COLO668 (cell line): ENCODE results near the gene ASTN2.
A peak's percentile ranks its signal among the peaks of the same experiment; 100 is the strongest.
"Not testable (repeated sequence)": the region's sequence is repeated elsewhere in the genome, so short reads cannot be mapped to it uniquely, and the experiment has no call there.

Experiments
- DNase-seq: peaks from one replicate; lab custom pipeline; 2025; ENCODE audit not compliant: unreplicated experiment; lab: John Stamatoyannopoulos, UW

Gene ASTN2

GRCh38 chr9:116895961-116896360 is 518.9 kb downstream of the ASTN2 start:
- DNase-seq = no peak

- no peak for DNase-seq
Observed at GRCh38 chr9:116891424-116891823, 523.4 kb downstream of the ASTN2 start.

GRCh38 chr9:116888476-116888875 is 526.4 kb downstream of the ASTN2 start:
- not testable (repeated sequence) for DNase-seq

GRCh38 chr9:116888066-116888465 is 526.8 kb downstream of the ASTN2 start:
- no peak for DNase-seq

- DNase-seq = no peak
Observed at GRCh38 chr9:116883676-116884075, 531.2 kb downstream of the ASTN2 start.

- DNase-seq = no peak
Observed at GRCh38 chr9:116877072-116877471, 537.8 kb downstream of the ASTN2 start.

GRCh38 chr9:116875576-116875975 is 539.3 kb downstream of the ASTN2 start:
- no peak for DNase-seq

GRCh38 chr9:116873937-116874914 is 540.6 kb downstream of the ASTN2 start:
- DNase-seq = no peak

- no peak for DNase-seq
Observed at GRCh38 chr9:116873491-116873890, 541.4 kb downstream of the ASTN2 start.

GRCh38 chr9:116870566-116870965 is 544.3 kb downstream of the ASTN2 start:
- no peak for DNase-seq

GRCh38 chr9:116868201-116868600 is 546.7 kb downstream of the ASTN2 start:
- no peak for DNase-seq

- no peak for DNase-seq
Observed at GRCh38 chr9:116861321-116861720, 553.5 kb downstream of the ASTN2 start.

- peak; percentile 53 for DNase-seq
Observed at GRCh38 chr9:116860509-116861120, 554.2 kb downstream of the ASTN2 start.

GRCh38 chr9:116859763-116860162 is 555.1 kb downstream of the ASTN2 start:
- no peak for DNase-seq

- DNase-seq = no peak
Observed at GRCh38 chr9:116857321-116857720, 557.5 kb downstream of the ASTN2 start.

- no peak for DNase-seq
Observed at GRCh38 chr9:116855881-116856662, 558.8 kb downstream of the ASTN2 start.

GRCh38 chr9:116849721-116850120 is 565.1 kb downstream of the ASTN2 start:
- no peak for DNase-seq

- DNase-seq = no peak
Observed at GRCh38 chr9:116844621-116845020, 570.2 kb downstream of the ASTN2 start.

GRCh38 chr9:116843863-116844620 is 570.8 kb downstream of the ASTN2 start:
- DNase-seq = no peak

GRCh38 chr9:116842658-116843057 is 572.2 kb downstream of the ASTN2 start:
- peak; percentile 56 for DNase-seq

GRCh38 chr9:116838468-116838867 is 576.4 kb downstream of the ASTN2 start:
- not testable (repeated sequence) for DNase-seq
